Liver (tissue), 6 donors: ENCODE data around the gene OR5K2. TPM values are rescaled to one million over a fixed set of nuclear protein-coding genes. Genes with fewer than 3 reads are reported as not detected.

Source experiments
- EGR1 ChIP-seq, 2 donors: IDR thresholded peaks; 2 replicates each; pipeline ENCODE4 v1.6.1; 2016 to 2018; ENCODE audit warnings: antibody characterized with exemption in 2 of 2, low read depth in 2 of 2
- SP1 ChIP-seq: IDR thresholded peaks from 2 replicates; pipeline ENCODE4 v1.6.1; 2018; ENCODE audit warnings: antibody characterized with exemption, mild to moderate bottlenecking
- polyA plus RNA-seq, 2 donors: library from polyadenylated mRNA; stranded (reverse) in 1 of 2; unstranded in 1 of 2; fragments of 200-250 nt in 1 of 2; fragments of >200 nt in 1 of 2; fragmentation: Nextera tagmentation in 1 of 2; extraction: Ambion mirVana in 1 of 2; gene quantifications; one replicate each; pipeline versions ENCODE4 v1.2.1 to v1.2.3, GENCODE V29; 2013 to 2015
- small RNA-seq: library from RNA; depleted of rRNA; stranded (forward); fragments of <200 nt; gene quantifications from one replicate; pipeline ENCODE3, GENCODE V24; 2014
- total RNA-seq, 2 donors: library from RNA; depleted of rRNA; stranded (reverse); fragments of >200 nt; gene quantifications; one replicate each; pipeline ENCODE4 v1.2.3, GENCODE V29; 2014
- TF ChIP-seq, protein P1 (sequence below): IDR thresholded peaks from 2 replicates; pipeline ENCODE4 v1.6.1; 2016; ENCODE audit warnings: antibody characterized with exemption, mild to moderate bottlenecking
- donor health status: healthy.
- donor health status: healthy.
- donor health status: healthy.

Gene OR5K2
- total and polyA plus RNA-seq, 4 donors = not detected

DNA sequence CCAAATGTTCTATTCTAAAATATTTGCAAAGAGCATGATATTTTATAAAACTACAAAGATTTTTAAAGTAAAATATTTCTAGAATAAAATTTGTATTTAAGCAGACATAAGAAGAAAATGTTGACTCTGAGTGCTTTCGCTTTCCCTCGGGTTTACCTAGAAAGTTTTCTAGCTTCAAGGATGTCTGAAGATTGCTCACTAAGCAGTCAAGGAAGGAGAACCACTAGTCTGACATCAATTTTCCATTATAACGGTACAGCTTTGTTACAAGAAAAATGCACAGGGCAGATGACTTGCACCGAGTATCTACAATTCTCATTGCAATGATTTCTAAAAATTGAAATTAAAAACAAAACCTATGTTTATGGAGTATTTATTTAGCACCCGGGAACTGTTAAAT is 48.5 kb downstream of the OR5K2 start (continued):
- no peak for TF ChIP-seq EGR1 (IDR thresholded peaks at IDR 0.05; ENCODE audit: low read depth in 2 of 2)
- no peak for TF ChIP-seq SP1
- TF ChIP-seq, protein P1, sequence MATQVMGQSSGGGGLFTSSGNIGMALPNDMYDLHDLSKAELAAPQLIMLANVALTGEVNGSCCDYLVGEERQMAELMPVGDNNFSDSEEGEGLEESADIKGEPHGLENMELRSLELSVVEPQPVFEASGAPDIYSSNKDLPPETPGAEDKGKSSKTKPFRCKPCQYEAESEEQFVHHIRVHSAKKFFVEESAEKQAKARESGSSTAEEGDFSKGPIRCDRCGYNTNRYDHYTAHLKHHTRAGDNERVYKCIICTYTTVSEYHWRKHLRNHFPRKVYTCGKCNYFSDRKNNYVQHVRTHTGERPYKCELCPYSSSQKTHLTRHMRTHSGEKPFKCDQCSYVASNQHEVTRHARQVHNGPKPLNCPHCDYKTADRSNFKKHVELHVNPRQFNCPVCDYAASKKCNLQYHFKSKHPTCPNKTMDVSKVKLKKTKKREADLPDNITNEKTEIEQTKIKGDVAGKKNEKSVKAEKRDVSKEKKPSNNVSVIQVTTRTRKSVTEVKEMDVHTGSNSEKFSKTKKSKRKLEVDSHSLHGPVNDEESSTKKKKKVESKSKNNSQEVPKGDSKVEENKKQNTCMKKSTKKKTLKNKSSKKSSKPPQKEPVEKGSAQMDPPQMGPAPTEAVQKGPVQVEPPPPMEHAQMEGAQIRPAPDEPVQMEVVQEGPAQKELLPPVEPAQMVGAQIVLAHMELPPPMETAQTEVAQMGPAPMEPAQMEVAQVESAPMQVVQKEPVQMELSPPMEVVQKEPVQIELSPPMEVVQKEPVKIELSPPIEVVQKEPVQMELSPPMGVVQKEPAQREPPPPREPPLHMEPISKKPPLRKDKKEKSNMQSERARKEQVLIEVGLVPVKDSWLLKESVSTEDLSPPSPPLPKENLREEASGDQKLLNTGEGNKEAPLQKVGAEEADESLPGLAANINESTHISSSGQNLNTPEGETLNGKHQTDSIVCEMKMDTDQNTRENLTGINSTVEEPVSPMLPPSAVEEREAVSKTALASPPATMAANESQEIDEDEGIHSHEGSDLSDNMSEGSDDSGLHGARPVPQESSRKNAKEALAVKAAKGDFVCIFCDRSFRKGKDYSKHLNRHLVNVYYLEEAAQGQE = no peak

Small RNA genes within 50 kb of the gene (small RNA-seq; reads per million reads assigned to genes)
- not detected for gene RPL38P4

Other genes starting within 250 kb of the OR5K2 start
- gene OR5H6, start 233.4 kb upstream of the OR5K2 start, total RNA-seq = not detected
- gene OR5H6, start 233.4 kb upstream of the OR5K2 start, polyA plus RNA-seq = not detected
- gene OR5H2, start 215.2 kb upstream of the OR5K2 start, total RNA-seq = under 1 TPM in 1 of 2 donors, not detected in 1; 0.09 TPM
- gene OR5H2, start 215.2 kb upstream of the OR5K2 start, polyA plus RNA-seq = not detected
- not detected for gene OR5K4, start 143.8 kb upstream of the OR5K2 start, total RNA-seq
- not detected for gene OR5K4, start 143.8 kb upstream of the OR5K2 start, polyA plus RNA-seq
- gene OR5K3, start 107.0 kb upstream of the OR5K2 start, total RNA-seq = not detected
- gene OR5K3, start 107.0 kb upstream of the OR5K2 start, polyA plus RNA-seq = not detected
- not detected for gene OR5K1, start 34.5 kb upstream of the OR5K2 start, total RNA-seq
- not detected for gene OR5K1, start 34.5 kb upstream of the OR5K2 start, polyA plus RNA-seq
- 10 to 100 TPM; 42.6 to 55.5 TPM for gene CLDND1, start 25.2 kb downstream of the OR5K2 start, total RNA-seq
- gene CLDND1, start 25.2 kb downstream of the OR5K2 start, polyA plus RNA-seq = 10 to 100 TPM; 21.8 to 31.5 TPM
- gene GPR15, start 34.3 kb downstream of the OR5K2 start, total RNA-seq = under 1 TPM in 1 of 2 donors, not detected in 1; 0.08 TPM
- under 1 TPM in 1 of 2 donors, not detected in 1; 0.10 TPM for gene GPR15, start 34.3 kb downstream of the OR5K2 start, polyA plus RNA-seq
- gene CPOX, start 95.9 kb downstream of the OR5K2 start, total RNA-seq = 100 to 1,000 TPM in 1 of 2 donors, 10 to 100 TPM in 1; 18.2 to 280 TPM
- 10 to 100 TPM in 1 of 2 donors, 1 to 10 TPM in 1; 8.8 to 14.3 TPM for gene CPOX, start 95.9 kb downstream of the OR5K2 start, polyA plus RNA-seq